Testis (tissue), 3 donors: Measurements from ENCODE around the gene HOXA5. TPM values are rescaled to one million over a fixed set of nuclear protein-coding genes. Genes with fewer than 3 reads are reported as not detected.

ENCODE experiments used
- DNase-seq: peaks from one replicate; pipeline ENCODE4 v3.0.0-alpha.2; 2019
- H3K27ac ChIP-seq, 2 donors: fragments of 200-600 bp; sonication (generic); one replicate each; pipeline ENCODE4 v1.5.1; 2019
- H3K27me3 ChIP-seq: fragments of 200-600 bp; sonication (generic); one replicate; pipeline ENCODE4 v1.5.1; 2019
- H3K36me3 ChIP-seq: fragments of 200-600 bp; sonication (generic); one replicate; pipeline ENCODE4 v1.5.1; 2017; ENCODE audit warnings: low read depth; ENCODE audit errors: missing control alignments
- H3K4me1 ChIP-seq: fragments of 200-600 bp; sonication (generic); one replicate; pipeline ENCODE4 v1.5.1; 2019
- H3K4me3 ChIP-seq, 2 donors: fragments of 200-600 bp; sonication (generic); one replicate each; pipeline ENCODE4 v1.5.1; 2017 to 2019
- H3K9me3 ChIP-seq: fragments of 200-600 bp; sonication (generic); one replicate; pipeline ENCODE4 v1.5.1; 2017
- POLR2A ChIP-seq: fragments of 450-650 bp; IDR thresholded peaks from one replicate; pipeline ENCODE4 v1.6.1; 2017; ENCODE audit warnings: antibody characterized with exemption, mild to moderate bottlenecking, moderate library complexity
- WGBS, 2 donors: methylation state at CpG; one replicate each; pipeline ENCODE4 v1.1.5; 2018; 5-methylcytosine and 5-hydroxymethylcytosine counted together
- intact Hi-C: fragments of 100-400 bp; cut with DNase I; formaldehyde crosslinking; loops from one replicate; pipeline ENCODE4 v1.15.1; 2023; ENCODE audit warnings: low total_unique reads
- polyA plus RNA-seq: library from polyadenylated mRNA; stranded (reverse); fragments of 350-450 nt; fragmentation: Illumina TruSeq; extraction: RNeasy Lipid Tissue Mini Kit (QIAGEN cat#74804); gene quantifications from one replicate; pipeline ENCODE4 v1.2.3, GENCODE V29; 2014; ENCODE audit warnings: low read depth, low replicate concordance; ENCODE audit not compliant: insufficient read depth
- total RNA-seq, 2 donors: library from RNA; depleted of rRNA; stranded (reverse); fragments of >200 nt; gene quantifications; one replicate each; pipeline ENCODE4 v1.2.3, GENCODE V29; 2016
- TF ChIP-seq, protein P1 (sequence below), 3 experiments: fragments of 450-650 bp in 2 of 3; fragments of 200-600 bp in 1 of 3; sonication (generic) in 1 of 3; IDR thresholded peaks; one replicate each; pipeline ENCODE4 v1.5.1; 2016 to 2019; ENCODE audit warnings: antibody characterized with exemption in 3 of 3, mild to moderate bottlenecking in 2 of 3, moderate library complexity in 1 of 3

Gene HOXA5
- total and polyA plus RNA-seq, 3 donors from 2014 or later: 0.63 to 7.6 TPM; not detected in 1

DNA sequence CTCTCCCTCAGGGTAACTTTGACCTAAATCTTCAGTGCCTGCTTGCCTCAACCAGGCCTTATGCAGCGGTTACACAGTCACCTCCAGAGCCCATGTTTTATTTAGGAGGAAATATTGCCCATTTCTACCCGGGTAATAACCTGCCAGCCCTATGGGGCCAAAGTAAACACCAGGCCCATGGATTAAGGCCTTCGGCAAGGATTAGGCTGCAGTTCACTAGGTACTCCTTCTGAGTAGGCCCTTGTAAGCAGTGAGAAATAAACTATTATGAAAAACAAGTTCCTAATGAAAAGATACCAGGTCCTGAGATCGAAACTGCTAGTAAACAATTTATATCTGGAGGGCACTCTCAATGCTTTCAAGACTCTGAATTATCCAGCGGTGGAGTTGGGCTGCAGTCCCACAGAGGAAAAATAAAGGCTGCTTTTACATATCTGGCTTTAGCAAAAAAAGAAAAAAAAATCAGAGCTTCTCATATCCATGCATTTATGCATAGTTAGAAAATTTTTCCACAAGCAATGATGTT is 34.4 kb upstream of the HOXA5 start:
- intact Hi-C loops: no loop called here
- Histone ChIP-seq H3K36me3 (no peaks in the 10 kb centered on the region), H3K4me1 (peaks cover 8% of the 10 kb centered on the region), H3K9me3 (no peaks in the 10 kb centered on the region), H3K27me3 (no peaks in the 10 kb centered on the region), H3K27ac (no peak overlapping the region), H3K4me3 (no peak overlapping the region)
- no peak for DNase-seq
- 90 to 93% methylated on average over 5 of the region's 5 CpGs for WGBS, 2 donors
- TF ChIP-seq, protein P1, sequence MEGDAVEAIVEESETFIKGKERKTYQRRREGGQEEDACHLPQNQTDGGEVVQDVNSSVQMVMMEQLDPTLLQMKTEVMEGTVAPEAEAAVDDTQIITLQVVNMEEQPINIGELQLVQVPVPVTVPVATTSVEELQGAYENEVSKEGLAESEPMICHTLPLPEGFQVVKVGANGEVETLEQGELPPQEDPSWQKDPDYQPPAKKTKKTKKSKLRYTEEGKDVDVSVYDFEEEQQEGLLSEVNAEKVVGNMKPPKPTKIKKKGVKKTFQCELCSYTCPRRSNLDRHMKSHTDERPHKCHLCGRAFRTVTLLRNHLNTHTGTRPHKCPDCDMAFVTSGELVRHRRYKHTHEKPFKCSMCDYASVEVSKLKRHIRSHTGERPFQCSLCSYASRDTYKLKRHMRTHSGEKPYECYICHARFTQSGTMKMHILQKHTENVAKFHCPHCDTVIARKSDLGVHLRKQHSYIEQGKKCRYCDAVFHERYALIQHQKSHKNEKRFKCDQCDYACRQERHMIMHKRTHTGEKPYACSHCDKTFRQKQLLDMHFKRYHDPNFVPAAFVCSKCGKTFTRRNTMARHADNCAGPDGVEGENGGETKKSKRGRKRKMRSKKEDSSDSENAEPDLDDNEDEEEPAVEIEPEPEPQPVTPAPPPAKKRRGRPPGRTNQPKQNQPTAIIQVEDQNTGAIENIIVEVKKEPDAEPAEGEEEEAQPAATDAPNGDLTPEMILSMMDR (IDR thresholded peaks at IDR 0.05): no peak
- no peak for TF ChIP-seq POLR2A

DNA sequence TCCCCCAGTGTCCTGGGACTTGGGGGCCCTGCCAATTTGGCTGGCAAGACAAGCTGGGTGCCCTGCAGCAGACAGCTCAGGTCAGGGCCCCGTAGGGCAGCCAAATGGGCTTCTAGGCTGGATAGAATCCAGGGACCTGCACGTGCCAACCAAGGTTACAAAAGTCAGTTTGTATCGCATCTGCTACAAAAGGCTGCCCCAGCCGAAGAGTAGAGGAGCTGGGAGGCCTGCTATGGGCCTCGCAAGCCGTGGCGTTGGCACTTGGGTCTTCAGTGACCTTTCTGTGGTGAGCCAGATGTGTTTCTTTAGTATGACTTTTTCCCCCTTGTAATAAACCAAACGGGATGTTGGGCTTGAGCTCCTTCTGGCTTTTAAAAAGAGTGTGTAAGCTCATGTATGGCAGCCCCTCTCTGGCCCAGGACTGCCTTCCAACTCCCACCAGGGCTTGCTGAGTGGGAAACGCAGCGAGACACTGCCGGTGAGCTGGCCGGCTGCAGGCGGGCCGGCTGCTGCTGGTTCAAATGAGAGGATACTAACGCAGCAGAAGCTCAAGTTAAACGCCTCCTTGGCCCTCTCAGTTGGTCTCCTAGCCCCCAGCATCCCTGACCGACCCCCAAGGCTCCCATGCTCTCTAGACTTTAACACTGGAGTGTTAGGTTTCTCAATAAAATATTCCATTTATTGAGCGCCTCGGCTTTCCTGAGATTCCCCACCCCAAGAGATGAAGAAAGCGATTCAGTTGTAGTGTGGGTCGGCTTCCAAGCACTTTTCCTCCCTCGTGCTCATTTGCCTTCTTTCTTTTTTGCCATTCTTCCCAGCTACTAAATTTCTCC is 33.7 kb upstream of the HOXA5 start:
- intact Hi-C loops: no loop called here
- TF ChIP-seq, protein P1 (IDR thresholded peaks at IDR 0.05): no peak
- TF ChIP-seq POLR2A: no peak
- Histone ChIP-seq H3K27me3 (no peaks in the 10 kb centered on the region), H3K9me3 (no peaks in the 10 kb centered on the region), H3K4me1 (peaks cover 12% of the 10 kb centered on the region), H3K4me3 (no peak overlapping the region), H3K36me3 (no peaks in the 10 kb centered on the region), H3K27ac (no peak overlapping the region)
- 87 to 90% methylated on average over 19 to 22 of the region's 22 CpGs for WGBS, 2 donors
- no peak for DNase-seq

DNA sequence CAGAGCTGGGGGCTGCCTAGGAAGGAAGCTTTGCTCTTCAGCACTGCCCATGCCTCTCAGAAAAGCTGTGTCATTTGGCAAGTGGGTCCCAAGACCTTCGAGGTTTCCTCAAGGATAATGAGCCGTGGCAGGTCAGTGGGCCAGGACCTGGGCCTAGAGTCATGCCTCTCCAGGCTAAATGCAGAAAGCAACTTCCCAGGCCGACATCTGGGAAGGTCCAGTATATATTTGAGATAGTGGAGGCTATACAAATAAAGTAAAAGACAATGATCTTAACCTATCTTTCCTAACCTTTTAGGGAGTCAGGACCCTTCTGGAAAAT is 33.0 kb upstream of the HOXA5 start:
- Histone ChIP-seq H3K4me3 (no peak overlapping the region), H3K4me1 (peaks cover 12% of the 10 kb centered on the region), H3K27ac (no peak overlapping the region), H3K36me3 (no peaks in the 10 kb centered on the region), H3K27me3 (no peaks in the 10 kb centered on the region), H3K9me3 (no peaks in the 10 kb centered on the region)
- 69 to 79% methylated on average over 3 of the region's 3 CpGs for WGBS, 2 donors
- TF ChIP-seq, protein P1 (IDR thresholded peaks at IDR 0.05): no peak
- no peak for TF ChIP-seq POLR2A
- intact Hi-C loops: no loop called here
- no peak for DNase-seq

DNA sequence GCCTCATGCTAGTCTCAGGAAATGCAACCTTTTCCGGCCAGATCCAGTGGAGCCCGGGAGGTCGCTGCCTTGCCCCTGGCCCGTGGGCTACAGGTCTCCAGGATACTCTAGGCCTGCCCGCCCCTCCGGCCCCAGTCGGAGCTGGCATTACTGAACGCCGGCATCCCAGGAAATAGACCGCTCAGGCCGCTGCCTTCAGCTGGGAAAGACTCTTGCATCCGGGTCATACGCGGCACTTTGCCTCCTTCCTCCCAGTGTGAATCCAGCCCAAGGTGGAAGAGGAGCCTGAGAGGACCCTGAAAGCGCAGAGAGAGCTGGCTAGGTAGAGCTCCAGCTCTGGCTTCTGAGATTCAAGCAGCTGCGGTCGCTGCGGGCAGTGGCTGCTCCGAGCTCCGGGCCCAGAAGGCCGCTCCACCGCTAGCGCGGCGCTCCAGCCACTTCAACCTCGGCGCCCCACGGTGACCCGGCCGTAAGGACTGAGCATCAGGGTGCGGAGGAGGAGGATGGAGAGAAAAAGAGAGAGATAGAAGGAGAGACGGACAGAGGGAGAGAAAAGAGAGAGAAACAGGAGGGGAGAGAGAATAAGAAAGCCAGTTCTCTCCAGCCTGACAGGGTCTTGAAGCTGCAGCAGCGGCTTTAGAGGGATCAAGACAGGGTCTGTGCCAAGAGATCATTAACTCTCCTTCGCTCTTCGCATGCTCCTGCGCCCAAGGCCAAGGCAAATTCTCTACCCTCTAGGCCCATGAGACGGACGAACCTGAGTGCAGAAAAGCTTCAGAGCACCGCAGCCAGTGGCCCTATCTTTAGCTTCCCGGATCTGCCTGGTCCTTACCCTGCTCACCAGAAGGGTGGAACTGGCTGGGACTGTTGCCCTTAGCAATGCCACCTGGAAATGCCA is 32.4 kb upstream of the HOXA5 start:
- Histone ChIP-seq H3K36me3 (no peaks in the 10 kb centered on the region), H3K27ac (no peak overlapping the region), H3K4me1 (peaks cover 12% of the 10 kb centered on the region), H3K4me3 (no peak overlapping the region), H3K27me3 (no peaks in the 10 kb centered on the region), H3K9me3 (no peaks in the 10 kb centered on the region)
- intact Hi-C loops: no loop called here
- WGBS, 2 donors: 33 to 45% methylated on average over 25 to 40 of the region's 40 CpGs
- TF ChIP-seq, protein P1 (IDR thresholded peaks at IDR 0.05): no peak
- TF ChIP-seq POLR2A: no peak
- no peak for DNase-seq
